SK-N-SH (cell line): Measurements from ENCODE around the gene SIGLECL1. TPM values are rescaled to one million over a fixed set of nuclear protein-coding genes. Genes with fewer than 3 reads are reported as not detected.

ENCODE experiments used
- CTCF ChIA-PET: fragments of 300-600, 350-600 bp; formaldehyde crosslinking; extraction: SDS; loops from one replicate; lab custom pipeline; 2021; lab: Yijun Ruan, JAX
- POLR2A ChIA-PET: fragments of 350-600 bp; sonication (Branson Sonifier 250); formaldehyde crosslinking; extraction: SDS; loops from one replicate; lab custom pipeline; 2020; ENCODE audit warnings: antibody characterized with exemption, inconsistent platforms; lab: Yijun Ruan, JAX
- DNase-seq: peaks from one replicate; pipeline ENCODE4 v3.0.0; 2012
- H2AFZ ChIP-seq: fragments of 200-600 bp; sonication (generic); 2 replicates; pipeline ENCODE4 v1.8.1; 2016; ENCODE audit warnings: antibody characterized with exemption, mild to moderate bottlenecking, low read depth
- H3F3A ChIP-seq: fragments of 200-600 bp; sonication (generic); replicated peaks from 2 replicates; pipeline ENCODE3; 2016; ENCODE audit warnings: antibody characterized with exemption, mild to moderate bottlenecking; ENCODE audit not compliant: insufficient read depth
- H3K27ac ChIP-seq, 2 experiments: fragments of 200-500 bp in 1 of 2; fragments of 200-600 bp in 1 of 2; sonication (Bioruptor generic) in 1 of 2; sonication (generic), shearing (Covaris generic) in 1 of 2; 2 replicates each; pipeline versions ENCODE4 v1.5.1 to v1.6.1; 2014 to 2016; ENCODE audit warnings: low read depth in 2 of 2, inconsistent platforms in 1 of 2, low read length in 1 of 2, mild to moderate bottlenecking in 1 of 2, mixed read lengths in 1 of 2
- H3K27me3 ChIP-seq: fragments of 200-600 bp; sonication (generic), shearing (Covaris generic); 2 replicates; pipeline ENCODE4 v1.6.1; 2016; ENCODE audit warnings: mixed run types; ENCODE audit not compliant: insufficient read depth
- H3K36me3 ChIP-seq, 2 experiments: fragments of 200-500 bp in 1 of 2; fragments of 200-600 bp in 1 of 2; sonication (Bioruptor generic) in 1 of 2; sonication (generic) in 1 of 2; replicated peaks in 1 of 2; 2 replicates each; pipeline versions ENCODE3 to v1.5.1; 2014 to 2016; ENCODE audit warnings: low read length in 1 of 2, mild to moderate bottlenecking in 1 of 2; ENCODE audit not compliant: insufficient read depth in 2 of 2, control insufficient read depth in 1 of 2
- H3K4me1 ChIP-seq, 2 experiments: fragments of 200-500 bp in 1 of 2; fragments of 200-600 bp in 1 of 2; sonication (Bioruptor generic) in 1 of 2; sonication (generic), shearing (Covaris generic) in 1 of 2; 2 replicates each; pipeline versions ENCODE4 v1.5.1 to v1.6.1; 2014 to 2016; ENCODE audit warnings: low read depth in 1 of 2, low read length in 1 of 2, mixed run types in 1 of 2; ENCODE audit not compliant: insufficient read depth in 2 of 2, control insufficient read depth in 1 of 2
- H3K4me2 ChIP-seq: fragments of 200-600 bp; sonication (generic), shearing (Covaris generic); 2 replicates; pipeline ENCODE4 v1.6.1; 2017; ENCODE audit warnings: mixed run types
- H3K4me3 ChIP-seq, 2 experiments: fragments of 200-500 bp in 1 of 2; fragments of 200-600 bp in 1 of 2; sonication (Bioruptor generic) in 1 of 2; sonication (generic), shearing (Covaris generic) in 1 of 2; 2 replicates each; pipeline versions ENCODE4 v1.5.1 to v1.8.1; 2014 to 2016; ENCODE audit warnings: low read depth in 2 of 2, inconsistent platforms in 1 of 2, low read length in 1 of 2, mild to moderate bottlenecking in 1 of 2, mixed read lengths in 1 of 2, moderate library complexity in 1 of 2
- H3K79me2 ChIP-seq: fragments of 200-600 bp; sonication (generic); 2 replicates; pipeline ENCODE4 v1.8.1; 2017; ENCODE audit warnings: mild to moderate bottlenecking; ENCODE audit not compliant: insufficient read depth
- H3K9ac ChIP-seq: fragments of 200-600 bp; sonication (generic); 2 replicates; pipeline ENCODE4 v1.6.1; 2017; ENCODE audit warnings: mixed run types
- H3K9me2 ChIP-seq: fragments of 200-600 bp; sonication (generic); 2 replicates; pipeline ENCODE4 v1.6.1; 2017; ENCODE audit warnings: mixed run types
- H3K9me3 ChIP-seq: fragments of 200-600 bp; sonication (generic); 2 replicates; pipeline ENCODE4 v1.6.1; 2017; ENCODE audit warnings: mixed run types, mild to moderate bottlenecking, moderate library complexity
- H4K20me1 ChIP-seq: fragments of 200-600 bp; sonication (generic); 2 replicates; pipeline ENCODE4 v1.6.1; 2017; ENCODE audit warnings: mild to moderate bottlenecking, mixed run types; ENCODE audit not compliant: insufficient read depth
- CHD2 ChIP-seq: fragments of 150-350 bp; IDR thresholded peaks from 2 replicates; pipeline ENCODE4 v1.6.1; 2018; ENCODE audit warnings: low read length; ENCODE audit not compliant: partially characterized antibody
- ELF1 ChIP-seq: IDR thresholded peaks from 2 replicates; pipeline ENCODE4 v1.4.0; 2012
- EP300 ChIP-seq, 2 experiments: IDR thresholded peaks; 2 replicates each; pipeline versions ENCODE4 v1.4.0 to v1.6.1; 2012; ENCODE audit warnings: borderline replicate concordance in 1 of 2, low read depth in 1 of 2, low read length in 1 of 2
- FOSL2 ChIP-seq: IDR thresholded peaks from 2 replicates; pipeline ENCODE4 v1.4.0; 2012; ENCODE audit warnings: low read depth, mild to moderate bottlenecking, moderate library complexity, borderline replicate concordance
- FOXM1 ChIP-seq: IDR thresholded peaks from 2 replicates; pipeline ENCODE4 v1.4.0; 2012; ENCODE audit warnings: low read depth, mild to moderate bottlenecking
- GATA2 ChIP-seq: sonication (generic); formaldehyde crosslinking; IDR thresholded peaks from 2 replicates; pipeline ENCODE4 v1.5.0; 2020; ENCODE audit warnings: mild to moderate bottlenecking, missing genetic modification reagents
- JUND ChIP-seq: IDR thresholded peaks from 2 replicates; pipeline ENCODE4 v1.4.0; 2012
- MEF2A ChIP-seq: IDR thresholded peaks from 2 replicates; pipeline ENCODE4 v1.4.0; 2012; ENCODE audit warnings: low read depth, borderline replicate concordance
- MXI1 ChIP-seq: IDR thresholded peaks from 2 replicates; pipeline ENCODE4 v1.6.1; 2012; ENCODE audit warnings: mild to moderate bottlenecking, low read depth, low read length, improper control_type of control experiment
- NFIC ChIP-seq: IDR thresholded peaks from 2 replicates; pipeline ENCODE4 v1.4.0; 2012; ENCODE audit warnings: borderline replicate concordance
- NRF1 ChIP-seq: IDR thresholded peaks from 2 replicates; pipeline ENCODE4 v1.6.1; 2012; ENCODE audit warnings: low read depth, mild to moderate bottlenecking, low read length
- RCOR1 ChIP-seq: fragments of 150-350 bp; IDR thresholded peaks from 2 replicates; pipeline ENCODE4 v1.6.1; 2017; ENCODE audit warnings: antibody characterized with exemption, low read length
- RFX5 ChIP-seq: IDR thresholded peaks from 2 replicates; pipeline ENCODE4 v1.6.1; 2012; ENCODE audit warnings: mild to moderate bottlenecking, improper control_type of control experiment, low read length
- RXRA ChIP-seq: IDR thresholded peaks from 2 replicates; pipeline ENCODE4 v1.4.0; 2012; ENCODE audit warnings: low read depth, mild to moderate bottlenecking, borderline replicate concordance
- TCF12 ChIP-seq: IDR thresholded peaks from 2 replicates; pipeline ENCODE4 v1.4.0; 2012
- TEAD4 ChIP-seq: IDR thresholded peaks from 2 replicates; pipeline ENCODE4 v1.4.0; 2012; ENCODE audit warnings: mild to moderate bottlenecking, borderline replicate concordance; ENCODE audit not compliant: insufficient read depth
- YY1 ChIP-seq: IDR thresholded peaks from 2 replicates; pipeline ENCODE4 v1.4.0; 2012; ENCODE audit warnings: low read depth, mild to moderate bottlenecking
- WGBS: methylation state at CpG from one replicate; pipeline ENCODE4 v1.1.6; 2017; ENCODE audit warnings: low lambda C conversion rate; 5-methylcytosine and 5-hydroxymethylcytosine counted together
- polyA plus RNA-seq, 3 experiments: library from polyadenylated mRNA; depleted of rRNA; stranded (reverse); fragments of >200 nt; gene quantifications; 2 replicates each; pipeline ENCODE4 v1.2.3, GENCODE V29; 2012
- TF ChIP-seq, protein P1 (sequence below): fragments of 150-350 bp; IDR thresholded peaks from 2 replicates; pipeline ENCODE4 v1.6.1; 2017; ENCODE audit warnings: antibody characterized with exemption, low read length, low read depth, borderline replicate concordance
- TF ChIP-seq, protein P2 (sequence below): fragments of 150-350 bp; IDR thresholded peaks from 2 replicates; pipeline ENCODE4 v1.6.1; 2016; ENCODE audit warnings: mild to moderate bottlenecking, low read depth, low read length
- TF ChIP-seq, protein P3 (sequence below): IDR thresholded peaks from 2 replicates; pipeline ENCODE4 v1.4.0; 2012; ENCODE audit warnings: low read depth
- TF ChIP-seq, protein P4 (sequence below): IDR thresholded peaks from 2 replicates; pipeline ENCODE4 v1.6.1; 2012; ENCODE audit warnings: mild to moderate bottlenecking, low read depth, low read length, moderate library complexity

Gene SIGLECL1
- polyA plus RNA-seq, 1 of the 3 experiments (the other 2 are of a cell fraction), result not detected

DNA sequence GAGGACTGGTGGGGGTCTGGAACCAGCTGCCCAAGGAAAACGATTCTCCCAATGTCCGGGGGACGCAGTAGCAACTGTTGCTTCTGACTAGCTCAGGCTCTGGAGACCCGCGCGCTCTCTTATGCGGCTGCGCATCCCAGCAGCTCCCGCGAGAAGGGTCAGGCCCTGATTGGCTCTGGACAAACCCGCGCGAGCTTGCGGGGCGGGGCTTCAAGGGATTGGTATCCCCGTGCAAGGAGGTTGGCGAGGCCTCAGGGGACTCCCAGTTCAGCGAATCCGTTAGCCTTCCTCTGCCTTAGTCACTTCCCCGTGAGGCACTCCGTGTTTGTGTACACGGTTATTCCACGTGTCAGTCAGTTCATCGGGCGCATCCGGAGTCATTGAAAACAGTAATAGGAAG lies 20.2 kb downstream of the SIGLECL1 start:
- H4K20me1 ChIP-seq, result no peaks in the 10 kb centered on the region
- H3K36me3 ChIP-seq, result no peaks in the 10 kb centered on the region
- ChIA-PET POLR2A (interaction anchor here (0.7 kb wide), 1 partner anchor 386 kb away, joined by 3 read pairs; no protein-coding TSS in a partner anchor), CTCF (interaction anchor here (1.3 to 2.9 kb wide), 2 partner anchors 11 to 21 kb away, joined by 4 to 13 read pairs; partner anchors contain the start of gene SIGLECL1)
- H3F3A ChIP-seq, result no peaks in the 10 kb centered on the region
- no peak overlapping the region for H3K4me3 ChIP-seq
- TF ChIP-seq, protein P1, sequence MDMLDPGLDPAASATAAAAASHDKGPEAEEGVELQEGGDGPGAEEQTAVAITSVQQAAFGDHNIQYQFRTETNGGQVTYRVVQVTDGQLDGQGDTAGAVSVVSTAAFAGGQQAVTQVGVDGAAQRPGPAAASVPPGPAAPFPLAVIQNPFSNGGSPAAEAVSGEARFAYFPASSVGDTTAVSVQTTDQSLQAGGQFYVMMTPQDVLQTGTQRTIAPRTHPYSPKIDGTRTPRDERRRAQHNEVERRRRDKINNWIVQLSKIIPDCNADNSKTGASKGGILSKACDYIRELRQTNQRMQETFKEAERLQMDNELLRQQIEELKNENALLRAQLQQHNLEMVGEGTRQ, result no peak
- TF ChIP-seq RFX5 (no peak), TEAD4 (no peak), FOSL2 (no peak), RXRA (no peak), ELF1 (no peak), RCOR1 (no peak), MEF2A (no peak), MXI1 (no peak), NRF1 (no peak), TCF12 (no peak)
- TF ChIP-seq, protein P2, sequence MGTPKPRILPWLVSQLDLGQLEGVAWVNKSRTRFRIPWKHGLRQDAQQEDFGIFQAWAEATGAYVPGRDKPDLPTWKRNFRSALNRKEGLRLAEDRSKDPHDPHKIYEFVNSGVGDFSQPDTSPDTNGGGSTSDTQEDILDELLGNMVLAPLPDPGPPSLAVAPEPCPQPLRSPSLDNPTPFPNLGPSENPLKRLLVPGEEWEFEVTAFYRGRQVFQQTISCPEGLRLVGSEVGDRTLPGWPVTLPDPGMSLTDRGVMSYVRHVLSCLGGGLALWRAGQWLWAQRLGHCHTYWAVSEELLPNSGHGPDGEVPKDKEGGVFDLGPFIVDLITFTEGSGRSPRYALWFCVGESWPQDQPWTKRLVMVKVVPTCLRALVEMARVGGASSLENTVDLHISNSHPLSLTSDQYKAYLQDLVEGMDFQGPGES, result no peak
- TF ChIP-seq, protein P3, sequence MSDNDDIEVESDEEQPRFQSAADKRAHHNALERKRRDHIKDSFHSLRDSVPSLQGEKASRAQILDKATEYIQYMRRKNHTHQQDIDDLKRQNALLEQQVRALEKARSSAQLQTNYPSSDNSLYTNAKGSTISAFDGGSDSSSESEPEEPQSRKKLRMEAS, result no peak
- no peak overlapping the region for H3K9ac ChIP-seq
- H2AFZ ChIP-seq, result no peak overlapping the region
- peak; percentile 47 for DNase-seq
- no peaks in the 10 kb centered on the region for H3K4me1 ChIP-seq
- H3K79me2 ChIP-seq, result no peaks in the 10 kb centered on the region
- H3K9me3 ChIP-seq, result no peaks in the 10 kb centered on the region
- no peaks in the 10 kb centered on the region for H3K9me2 ChIP-seq
- peak overlapping the region; percentile 28; the same call in 1 of the 2 replicates for H3K4me2 ChIP-seq
- WGBS, result 44% methylated on average over 10 of the region's 26 CpGs
- H3K27ac ChIP-seq, result no peak overlapping the region
- peaks cover 41% of the 10 kb centered on the region for H3K27me3 ChIP-seq

DNA sequence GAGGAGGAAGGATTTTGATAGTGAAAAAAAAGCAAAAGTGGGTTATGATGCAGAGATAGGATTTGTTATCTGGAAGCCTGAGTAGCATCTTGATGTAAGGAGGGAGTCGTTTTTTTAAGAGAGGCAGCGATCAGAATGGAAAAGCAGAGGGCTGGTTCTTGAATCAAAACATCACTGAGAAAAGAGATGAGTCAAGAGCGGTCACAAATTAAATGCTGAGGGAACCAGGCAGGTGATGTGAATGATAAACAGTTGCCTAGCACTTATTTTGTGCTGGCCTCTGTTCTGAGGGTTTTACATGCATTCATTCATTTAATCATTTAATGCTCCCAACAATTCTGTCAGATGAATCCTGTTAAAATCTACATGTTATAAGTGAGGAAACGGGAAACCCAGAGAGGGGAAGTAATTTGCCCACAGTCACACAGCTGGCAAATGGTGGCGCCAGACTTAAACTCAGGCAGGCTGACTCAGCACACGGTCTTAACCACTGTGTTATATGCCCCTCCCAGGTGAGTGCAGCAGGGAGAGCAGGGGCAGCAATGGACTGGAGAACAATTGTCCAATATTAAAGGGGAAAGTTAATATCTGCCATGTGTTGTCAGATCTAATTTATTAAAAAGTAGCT lies 21.4 kb downstream of the SIGLECL1 start:
- Histone ChIP-seq H4K20me1 (no peaks in the 10 kb centered on the region), H2AFZ (no peak overlapping the region), H3K9me2 (no peaks in the 10 kb centered on the region), H3K9me3 (no peaks in the 10 kb centered on the region), H3K4me3 (no peak overlapping the region), H3K36me3 (no peaks in the 10 kb centered on the region), H3F3A (no peaks in the 10 kb centered on the region), H3K27me3 (peaks cover 38% of the 10 kb centered on the region), H3K4me1 (no peaks in the 10 kb centered on the region), H3K27ac (no peak overlapping the region), H3K79me2 (no peaks in the 10 kb centered on the region), H3K4me2 (no peak overlapping the region), H3K9ac (no peak overlapping the region)
- CTCF ChIA-PET, result interaction anchor here (0.8 to 2.9 kb wide), 2 partner anchors 13 to 66 kb away, joined by 3 to 13 read pairs; no protein-coding TSS in a partner anchor
- no peak for DNase-seq
- WGBS, result 20% methylated on average over 6 of the region's 6 CpGs
- POLR2A ChIA-PET, result no interaction called here
- TF ChIP-seq NRF1 (no peak), NFIC (no peak), YY1 (no peak), GATA2 (no peak), JUND (no peak), EP300 (IDR thresholded peaks at IDR 0.05; ENCODE audit: borderline replicate concordance in 1 of 2, low read depth in 1 of 2, low read length in 1 of 2) (no peak), CHD2 (no peak), RFX5 (no peak), FOXM1 (no peak), MXI1 (no peak), TCF12 (no peak)
- TF ChIP-seq, protein P4, sequence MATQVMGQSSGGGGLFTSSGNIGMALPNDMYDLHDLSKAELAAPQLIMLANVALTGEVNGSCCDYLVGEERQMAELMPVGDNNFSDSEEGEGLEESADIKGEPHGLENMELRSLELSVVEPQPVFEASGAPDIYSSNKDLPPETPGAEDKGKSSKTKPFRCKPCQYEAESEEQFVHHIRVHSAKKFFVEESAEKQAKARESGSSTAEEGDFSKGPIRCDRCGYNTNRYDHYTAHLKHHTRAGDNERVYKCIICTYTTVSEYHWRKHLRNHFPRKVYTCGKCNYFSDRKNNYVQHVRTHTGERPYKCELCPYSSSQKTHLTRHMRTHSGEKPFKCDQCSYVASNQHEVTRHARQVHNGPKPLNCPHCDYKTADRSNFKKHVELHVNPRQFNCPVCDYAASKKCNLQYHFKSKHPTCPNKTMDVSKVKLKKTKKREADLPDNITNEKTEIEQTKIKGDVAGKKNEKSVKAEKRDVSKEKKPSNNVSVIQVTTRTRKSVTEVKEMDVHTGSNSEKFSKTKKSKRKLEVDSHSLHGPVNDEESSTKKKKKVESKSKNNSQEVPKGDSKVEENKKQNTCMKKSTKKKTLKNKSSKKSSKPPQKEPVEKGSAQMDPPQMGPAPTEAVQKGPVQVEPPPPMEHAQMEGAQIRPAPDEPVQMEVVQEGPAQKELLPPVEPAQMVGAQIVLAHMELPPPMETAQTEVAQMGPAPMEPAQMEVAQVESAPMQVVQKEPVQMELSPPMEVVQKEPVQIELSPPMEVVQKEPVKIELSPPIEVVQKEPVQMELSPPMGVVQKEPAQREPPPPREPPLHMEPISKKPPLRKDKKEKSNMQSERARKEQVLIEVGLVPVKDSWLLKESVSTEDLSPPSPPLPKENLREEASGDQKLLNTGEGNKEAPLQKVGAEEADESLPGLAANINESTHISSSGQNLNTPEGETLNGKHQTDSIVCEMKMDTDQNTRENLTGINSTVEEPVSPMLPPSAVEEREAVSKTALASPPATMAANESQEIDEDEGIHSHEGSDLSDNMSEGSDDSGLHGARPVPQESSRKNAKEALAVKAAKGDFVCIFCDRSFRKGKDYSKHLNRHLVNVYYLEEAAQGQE, result no peak
- TF ChIP-seq, protein P2, result no peak
- TF ChIP-seq, protein P3, result no peak
